ENCODE measurements around the gene UNK.

UNK gene

DNA sequence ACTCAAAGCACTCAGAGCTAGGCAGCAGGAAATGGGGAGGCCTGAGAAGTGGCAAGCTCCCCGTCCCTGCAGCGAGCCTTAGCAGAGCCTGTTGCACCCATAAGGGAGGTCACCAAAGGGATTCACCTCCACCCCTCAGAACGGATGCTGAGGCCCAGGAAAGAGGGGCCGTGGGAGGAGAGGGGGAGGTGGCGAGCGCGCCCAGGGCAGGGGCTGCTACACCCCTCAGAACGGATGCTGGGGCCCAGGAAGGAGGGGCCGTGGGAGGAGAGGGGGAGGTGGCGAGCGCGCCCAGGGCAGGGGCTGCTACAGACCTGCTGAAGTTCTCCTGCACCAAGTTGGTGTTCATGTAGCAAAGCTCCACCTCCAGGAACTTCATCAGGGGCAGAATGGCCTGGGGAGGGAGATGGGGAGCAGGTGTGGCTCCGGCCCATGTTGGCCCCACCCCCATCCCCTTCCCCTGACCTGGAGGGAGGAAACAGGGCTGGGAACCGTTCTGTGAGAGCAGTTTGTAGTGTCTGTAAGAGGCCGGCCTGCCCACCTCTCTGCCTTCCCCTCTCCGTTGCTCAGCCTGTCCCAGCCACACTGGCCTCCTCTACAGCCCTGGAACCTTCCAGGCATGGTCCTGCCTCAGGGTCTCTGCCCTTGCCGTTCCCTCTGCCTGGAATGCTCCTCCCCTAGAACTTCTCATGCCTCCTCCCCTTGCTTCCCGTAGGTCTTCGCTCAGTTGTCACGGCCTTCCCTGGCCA is 48.2 kb downstream of the UNK start:
- Histone ChIP-seq H3K27me3 (replicated peaks; ENCODE audit: control insufficient read depth, insufficient read depth, low read length, poor library complexity, severe bottlenecking) (no peaks in the 10 kb centered on the region), H3K36me3 (ENCODE audit: control insufficient read depth, insufficient read depth, low read length) (peaks cover 66% of the 10 kb centered on the region), H3K4me3 (ENCODE audit: insufficient read depth, low read depth, low read length, poor library complexity, severe bottlenecking) (peak overlapping the region; percentile 27), H3K4me1 (ENCODE audit: control insufficient read depth, insufficient read depth, low read length, poor library complexity, severe bottlenecking) (peaks cover 36% of the 10 kb centered on the region), H3K9me3 (ENCODE audit: control insufficient read depth, low read length) (no peaks in the 10 kb centered on the region), H3K27ac (ENCODE audit: insufficient read depth, low read length, poor library complexity, severe bottlenecking) (peak overlapping the region; percentile 66)
- no peak for DNase-seq

DNA sequence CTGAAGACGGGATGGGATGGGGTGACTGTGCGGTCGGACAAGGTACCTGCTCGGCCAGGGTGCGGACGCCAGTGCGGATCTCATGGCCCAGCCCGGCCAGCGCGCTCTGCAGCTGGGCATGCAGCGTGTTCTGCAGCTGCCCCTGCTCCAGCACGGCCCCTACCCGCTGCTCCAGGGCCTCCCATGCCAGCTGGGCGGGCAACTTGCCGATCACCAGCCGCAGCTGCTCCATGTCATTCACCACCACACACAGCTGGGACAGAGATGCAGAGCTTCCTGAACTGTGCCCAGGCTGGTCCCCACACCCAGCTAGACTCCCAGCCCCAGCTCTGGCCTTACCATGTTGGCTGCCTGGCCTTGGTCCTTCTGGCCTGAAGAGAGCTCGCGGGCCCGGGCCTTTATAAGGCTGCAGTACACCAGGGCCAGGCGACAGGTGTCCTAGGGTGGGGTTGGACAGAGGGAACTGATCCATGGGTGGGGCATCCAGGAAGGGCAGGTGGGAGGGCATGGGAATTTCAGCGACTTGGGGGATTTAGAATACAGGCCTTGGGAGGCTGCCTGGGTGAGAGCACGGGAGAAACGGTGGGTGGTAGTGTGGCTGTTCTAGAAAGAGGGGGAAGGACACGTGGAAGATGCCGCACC is 49.8 kb downstream of the UNK start:
- Histone ChIP-seq H3K27me3 (replicated peaks; ENCODE audit: control insufficient read depth, insufficient read depth, low read length, poor library complexity, severe bottlenecking) (no peaks in the 10 kb centered on the region), H3K27ac (ENCODE audit: insufficient read depth, low read length, poor library complexity, severe bottlenecking) (peak overlapping the region; percentile 66), H3K9me3 (ENCODE audit: control insufficient read depth, low read length) (no peaks in the 10 kb centered on the region), H3K36me3 (ENCODE audit: control insufficient read depth, insufficient read depth, low read length) (peaks cover 63% of the 10 kb centered on the region), H3K4me1 (ENCODE audit: control insufficient read depth, insufficient read depth, low read length, poor library complexity, severe bottlenecking) (peaks cover 36% of the 10 kb centered on the region), H3K4me3 (ENCODE audit: insufficient read depth, low read depth, low read length, poor library complexity, severe bottlenecking) (no peak overlapping the region)
- DNase-seq: no peak

GRCh38 chr17:75834928-75835653 is 50.5 kb downstream of the UNK start:
- peak overlapping the region; percentile 28 for H3K27ac ChIP-seq (ENCODE audit: insufficient read depth, low read length, poor library complexity, severe bottlenecking)

DNA sequence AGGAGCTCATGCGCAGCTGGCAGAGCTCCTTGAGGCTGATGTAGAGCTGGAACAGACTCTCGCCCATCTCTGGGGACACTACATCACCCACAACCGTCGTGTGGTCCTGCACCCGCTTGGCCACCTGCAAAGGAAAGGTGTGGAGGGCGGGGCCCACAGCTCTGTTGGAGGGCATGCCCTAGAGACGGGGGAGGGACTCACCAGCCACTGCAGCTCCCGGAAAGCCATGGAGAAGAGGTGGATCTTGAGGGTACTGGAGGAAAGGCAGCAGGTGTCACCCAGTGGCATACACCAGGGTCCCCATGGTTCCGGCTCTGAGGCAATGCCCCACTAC is 51.0 kb downstream of the UNK start:
- DNase-seq: no peak
- peaks cover 36% of the 10 kb centered on the region for H3K4me1 ChIP-seq (ENCODE audit: control insufficient read depth, insufficient read depth, low read length, poor library complexity, severe bottlenecking)
- peaks cover 62% of the 10 kb centered on the region for H3K36me3 ChIP-seq (ENCODE audit: control insufficient read depth, insufficient read depth, low read length)
- no peak overlapping the region for H3K27ac ChIP-seq (ENCODE audit: insufficient read depth, low read length, poor library complexity, severe bottlenecking)
- no peak overlapping the region for H3K4me3 ChIP-seq (ENCODE audit: insufficient read depth, low read depth, low read length, poor library complexity, severe bottlenecking)
- H3K9me3 ChIP-seq (ENCODE audit: control insufficient read depth, low read length): no peaks in the 10 kb centered on the region
- H3K27me3 ChIP-seq (replicated peaks; ENCODE audit: control insufficient read depth, insufficient read depth, low read length, poor library complexity, severe bottlenecking): no peaks in the 10 kb centered on the region

More at GRCh38 chr17:75834928-75835653, 50.5 kb downstream of the UNK start:
- Histone ChIP-seq H3K4me3 (ENCODE audit: insufficient read depth, low read depth, low read length, poor library complexity, severe bottlenecking) (no peak overlapping the region), H3K4me1 (ENCODE audit: control insufficient read depth, insufficient read depth, low read length, poor library complexity, severe bottlenecking) (peaks cover 36% of the 10 kb centered on the region), H3K27me3 (replicated peaks; ENCODE audit: control insufficient read depth, insufficient read depth, low read length, poor library complexity, severe bottlenecking) (no peaks in the 10 kb centered on the region), H3K9me3 (ENCODE audit: control insufficient read depth, low read length) (no peaks in the 10 kb centered on the region), H3K36me3 (ENCODE audit: control insufficient read depth, insufficient read depth, low read length) (peaks cover 62% of the 10 kb centered on the region)
- no peak for DNase-seq

DNA sequence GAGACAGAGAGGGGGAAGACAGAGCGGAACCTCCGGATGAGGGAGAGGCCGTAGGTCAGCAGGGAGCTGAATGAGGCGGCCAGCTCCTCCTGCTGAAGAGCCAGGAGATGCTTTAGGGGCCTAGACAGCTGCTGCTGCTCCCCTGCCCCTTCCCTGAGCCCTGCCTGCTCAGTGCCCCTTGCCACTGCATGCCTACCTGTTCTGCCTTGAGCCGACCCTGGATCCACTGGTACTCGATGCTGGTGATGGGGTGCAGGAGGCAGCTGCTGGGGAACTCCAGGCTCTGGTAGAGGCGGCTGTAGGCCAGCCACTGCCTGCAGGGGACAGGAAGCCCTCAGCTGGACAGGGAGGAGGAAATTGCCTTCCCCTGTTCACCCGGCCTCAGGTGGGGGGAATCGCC is 52.0 kb downstream of the UNK start:
- Histone ChIP-seq H3K27me3 (replicated peaks; ENCODE audit: control insufficient read depth, insufficient read depth, low read length, poor library complexity, severe bottlenecking) (no peaks in the 10 kb centered on the region), H3K4me3 (ENCODE audit: insufficient read depth, low read depth, low read length, poor library complexity, severe bottlenecking) (no peak overlapping the region), H3K9me3 (ENCODE audit: control insufficient read depth, low read length) (no peaks in the 10 kb centered on the region), H3K36me3 (ENCODE audit: control insufficient read depth, insufficient read depth, low read length) (peaks cover 58% of the 10 kb centered on the region), H3K27ac (ENCODE audit: insufficient read depth, low read length, poor library complexity, severe bottlenecking) (no peak overlapping the region), H3K4me1 (ENCODE audit: control insufficient read depth, insufficient read depth, low read length, poor library complexity, severe bottlenecking) (peaks cover 36% of the 10 kb centered on the region)
- DNase-seq: no peak

DNA sequence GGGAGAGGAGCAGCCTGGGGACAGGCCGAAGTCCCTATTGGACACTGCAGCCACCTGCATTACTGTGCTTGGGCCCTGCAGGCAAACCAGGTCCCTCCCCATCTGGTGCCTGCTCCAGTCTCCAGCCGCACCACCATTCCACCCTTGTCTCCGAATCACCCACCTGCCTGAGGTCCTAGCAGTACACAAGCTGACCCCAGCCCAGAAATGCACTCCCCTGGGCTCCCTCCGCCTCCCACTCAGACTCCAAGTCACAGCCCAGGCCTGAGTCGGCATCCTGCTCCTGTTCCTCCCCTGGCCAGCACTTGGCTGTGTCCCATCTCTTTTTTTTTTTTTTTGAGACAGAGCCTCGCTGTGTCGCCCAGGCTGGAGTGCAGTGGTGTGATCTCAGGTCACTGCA is 53.3 kb downstream of the UNK start:
- H3K36me3 ChIP-seq (ENCODE audit: control insufficient read depth, insufficient read depth, low read length): peaks cover 58% of the 10 kb centered on the region
- no peak overlapping the region for H3K4me3 ChIP-seq (ENCODE audit: insufficient read depth, low read depth, low read length, poor library complexity, severe bottlenecking)
- no peaks in the 10 kb centered on the region for H3K27me3 ChIP-seq (replicated peaks; ENCODE audit: control insufficient read depth, insufficient read depth, low read length, poor library complexity, severe bottlenecking)
- peaks cover 33% of the 10 kb centered on the region for H3K4me1 ChIP-seq (ENCODE audit: control insufficient read depth, insufficient read depth, low read length, poor library complexity, severe bottlenecking)
- H3K27ac ChIP-seq (ENCODE audit: insufficient read depth, low read length, poor library complexity, severe bottlenecking): no peak overlapping the region
- no peaks in the 10 kb centered on the region for H3K9me3 ChIP-seq (ENCODE audit: control insufficient read depth, low read length)
- DNase-seq: no peak

DNA sequence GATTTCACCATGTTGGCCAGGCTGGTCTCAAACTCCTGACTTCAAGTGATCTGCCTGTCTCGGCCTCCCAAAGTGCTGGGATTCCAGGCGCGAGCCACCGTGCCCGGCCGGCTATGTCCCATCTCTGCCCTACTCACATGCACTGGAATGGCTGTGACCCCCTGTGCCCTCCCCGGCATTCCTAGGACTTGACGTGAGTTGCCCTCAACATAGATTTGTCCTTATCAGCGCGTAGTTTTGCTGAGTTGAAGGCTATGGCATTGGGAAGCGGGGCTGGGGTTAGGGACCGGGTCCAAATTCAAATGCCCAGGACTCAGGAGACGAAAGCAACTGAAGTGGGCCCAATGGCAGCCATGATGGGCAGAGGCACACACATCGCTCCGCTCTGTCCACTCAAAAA is 53.8 kb downstream of the UNK start:
- no peak for DNase-seq
- H3K4me1 ChIP-seq (ENCODE audit: control insufficient read depth, insufficient read depth, low read length, poor library complexity, severe bottlenecking): peaks cover 33% of the 10 kb centered on the region
- no peak overlapping the region for H3K27ac ChIP-seq (ENCODE audit: insufficient read depth, low read length, poor library complexity, severe bottlenecking)
- H3K27me3 ChIP-seq (replicated peaks; ENCODE audit: control insufficient read depth, insufficient read depth, low read length, poor library complexity, severe bottlenecking): no peaks in the 10 kb centered on the region
- no peak overlapping the region for H3K4me3 ChIP-seq (ENCODE audit: insufficient read depth, low read depth, low read length, poor library complexity, severe bottlenecking)
- H3K9me3 ChIP-seq (ENCODE audit: control insufficient read depth, low read length): no peaks in the 10 kb centered on the region
- H3K36me3 ChIP-seq (ENCODE audit: control insufficient read depth, insufficient read depth, low read length): peaks cover 58% of the 10 kb centered on the region

GRCh38 chr17:75839942-75840798 is 55.6 kb downstream of the UNK start:
- DNase-seq: no peak
- Histone ChIP-seq H3K27me3 (replicated peaks; ENCODE audit: control insufficient read depth, insufficient read depth, low read length, poor library complexity, severe bottlenecking) (no peaks in the 10 kb centered on the region), H3K4me3 (ENCODE audit: insufficient read depth, low read depth, low read length, poor library complexity, severe bottlenecking) (no peak overlapping the region), H3K36me3 (ENCODE audit: control insufficient read depth, insufficient read depth, low read length) (peaks cover 43% of the 10 kb centered on the region), H3K27ac (ENCODE audit: insufficient read depth, low read length, poor library complexity, severe bottlenecking) (no peak overlapping the region), H3K4me1 (ENCODE audit: control insufficient read depth, insufficient read depth, low read length, poor library complexity, severe bottlenecking) (peaks cover 31% of the 10 kb centered on the region), H3K9me3 (ENCODE audit: control insufficient read depth, low read length) (no peaks in the 10 kb centered on the region)

- no peak for DNase-seq
- Histone ChIP-seq H3K27ac (ENCODE audit: insufficient read depth, low read length, poor library complexity, severe bottlenecking) (peak overlapping the region; percentile 28), H3K36me3 (ENCODE audit: control insufficient read depth, insufficient read depth, low read length) (peaks cover 39% of the 10 kb centered on the region), H3K4me3 (ENCODE audit: insufficient read depth, low read depth, low read length, poor library complexity, severe bottlenecking) (no peak overlapping the region), H3K9me3 (ENCODE audit: control insufficient read depth, low read length) (no peaks in the 10 kb centered on the region), H3K4me1 (ENCODE audit: control insufficient read depth, insufficient read depth, low read length, poor library complexity, severe bottlenecking) (peaks cover 34% of the 10 kb centered on the region), H3K27me3 (replicated peaks; ENCODE audit: control insufficient read depth, insufficient read depth, low read length, poor library complexity, severe bottlenecking) (no peaks in the 10 kb centered on the region)
Observed at GRCh38 chr17:75840799-75841164, 56.2 kb downstream of the UNK start.

Data from effector memory CD4-positive, alpha-beta T cell (primary cell).